ENCODE results near the gene ATP2B2.

ATP2B2 gene

GRCh38 chr3:10493202-10493589, 12.2 kb downstream of the ATP2B2 start:
- DNase-seq (ENCODE audit: low read depth) = no peak

- DNase-seq (ENCODE audit: low read depth) = no peak
Measured at GRCh38 chr3:10492364-10493201, 12.8 kb downstream of the ATP2B2 start.

- no peak for DNase-seq (ENCODE audit: low read depth)
Measured at GRCh38 chr3:10489746-10490483, 15.5 kb downstream of the ATP2B2 start.

DNA sequence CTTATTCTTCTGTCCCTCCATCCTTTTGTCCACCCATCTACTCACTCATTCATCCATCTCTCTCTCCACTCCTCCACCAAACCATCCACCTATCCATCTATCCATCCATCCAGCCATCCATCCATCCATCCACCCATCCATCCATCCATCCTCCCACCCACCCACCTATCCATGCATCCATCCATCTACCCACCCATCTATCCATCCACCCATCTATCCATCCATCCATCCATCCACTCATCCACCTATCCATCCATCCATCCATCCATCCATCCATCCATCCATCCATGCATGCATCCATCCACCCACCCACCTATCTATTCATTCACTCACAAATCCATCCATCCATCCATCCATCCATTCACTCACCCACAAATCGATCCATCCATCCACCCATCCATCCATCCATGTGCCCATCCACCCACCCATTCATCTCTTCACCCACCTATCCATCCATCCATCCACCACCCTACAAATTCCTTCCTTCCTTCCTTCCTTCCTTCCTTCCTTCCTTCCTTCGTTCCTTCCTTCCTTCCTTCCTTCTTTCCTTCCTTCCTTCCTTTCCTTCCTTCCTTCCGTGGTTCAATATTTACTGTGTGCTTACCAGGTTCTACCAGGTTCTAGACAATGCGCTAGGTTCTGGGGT, 17.3 kb downstream of the ATP2B2 start:
- no peak for DNase-seq (ENCODE audit: low read depth)

DNA sequence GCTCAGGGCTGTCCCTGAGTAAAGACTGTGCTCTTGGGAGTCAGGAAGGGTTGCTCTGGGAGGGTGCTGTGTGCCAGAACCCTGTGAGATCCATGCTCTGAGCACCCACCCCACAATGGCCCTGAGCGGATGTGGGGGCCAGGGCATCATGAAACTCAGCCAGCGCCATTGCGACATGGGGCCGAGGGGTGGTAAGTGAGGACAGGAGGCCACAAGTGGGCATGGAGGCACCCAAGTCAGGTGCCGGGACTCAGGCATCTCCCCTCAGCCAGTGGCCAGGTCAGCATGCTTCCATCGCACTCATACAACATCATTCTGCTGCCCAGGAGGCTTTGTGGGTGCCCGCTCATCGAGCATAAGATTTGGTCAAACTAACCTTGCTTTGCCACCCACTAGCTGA, 19.6 kb downstream of the ATP2B2 start:
- DNase-seq (ENCODE audit: low read depth) = no peak

GRCh38 chr3:10485380-10485779, 20.0 kb downstream of the ATP2B2 start:
- no peak for DNase-seq (ENCODE audit: low read depth)

DNA sequence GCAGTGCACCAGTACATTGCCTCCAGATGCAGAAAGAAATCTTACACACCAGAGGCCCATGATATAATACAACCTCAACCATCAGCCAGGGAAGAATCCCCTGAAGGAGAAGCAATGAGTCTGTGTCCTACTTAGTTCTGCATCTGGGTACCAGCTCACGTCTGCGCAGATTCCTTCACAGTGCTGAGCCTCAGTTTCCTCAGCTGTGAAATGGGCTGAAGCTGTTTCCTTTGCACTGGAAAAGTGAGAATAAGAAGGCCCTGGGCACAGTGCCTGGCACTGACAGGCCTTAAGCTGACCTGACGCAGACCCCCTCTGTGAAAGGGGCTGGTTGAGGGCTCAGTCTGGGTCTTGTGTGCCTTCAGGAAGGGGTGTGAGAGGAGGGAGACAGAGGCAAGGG, 20.7 kb downstream of the ATP2B2 start:
- DNase-seq (ENCODE audit: low read depth) = no peak

DNA sequence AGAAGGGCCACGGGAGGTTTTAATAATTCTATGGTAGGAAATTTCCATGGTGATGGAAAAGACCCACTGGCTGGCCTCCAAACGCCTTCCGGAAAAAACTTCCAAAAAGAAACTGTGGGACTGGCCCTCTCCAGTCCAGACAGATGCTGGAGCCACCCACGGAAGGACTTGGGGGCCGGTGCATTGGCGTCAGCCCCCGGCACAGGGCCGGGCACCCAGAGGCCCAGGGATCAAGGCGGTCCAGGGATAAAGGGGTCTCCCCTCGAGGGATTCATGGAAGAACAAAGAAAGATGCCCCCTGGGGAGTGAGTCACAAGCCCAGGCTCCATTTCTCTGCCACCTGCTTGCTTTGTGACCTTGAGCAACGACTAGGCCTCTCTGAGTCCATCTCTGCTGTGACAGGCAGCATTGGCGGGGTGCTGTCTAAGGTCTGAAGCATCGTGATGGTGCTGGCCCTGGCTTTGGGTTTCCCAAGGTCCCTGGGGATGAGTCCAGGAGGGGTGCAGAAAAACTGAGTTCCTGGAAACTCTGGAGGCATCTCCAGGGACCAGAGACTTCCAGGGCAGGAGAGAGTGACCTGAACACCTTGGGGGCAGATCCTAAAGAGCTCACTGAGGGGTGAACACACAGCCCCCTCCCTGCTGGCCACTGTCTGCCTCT, 21.6 kb downstream of the ATP2B2 start:
- no peak for DNase-seq (ENCODE audit: low read depth)

GRCh38 chr3:10483364-10483675, 22.1 kb downstream of the ATP2B2 start:
- DNase-seq (ENCODE audit: low read depth) = no peak

- DNase-seq (ENCODE audit: low read depth) = no peak
Measured at GRCh38 chr3:10482631-10483363, 22.6 kb downstream of the ATP2B2 start.

- no peak for DNase-seq (ENCODE audit: low read depth)
Measured at GRCh38 chr3:10480871-10481378, 24.5 kb downstream of the ATP2B2 start.

DNA sequence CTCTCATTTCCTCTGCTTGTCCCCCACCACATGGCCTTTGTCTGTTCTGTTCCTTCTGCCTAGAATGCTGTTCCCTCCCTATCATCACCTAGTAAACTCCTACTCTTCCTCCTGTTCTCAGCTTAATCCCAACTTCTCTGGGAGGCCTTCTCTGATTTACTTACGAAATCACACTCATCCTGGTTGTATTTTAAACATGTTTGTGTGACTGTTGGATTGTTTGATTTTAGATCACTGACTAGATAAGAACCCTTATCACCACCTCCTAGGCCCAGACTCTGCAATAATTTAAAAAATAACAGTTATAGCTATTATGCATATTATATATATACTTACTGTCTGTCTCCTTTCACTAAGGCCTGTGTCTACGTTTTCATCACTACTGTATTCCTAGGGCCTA, 26.1 kb downstream of the ATP2B2 start:
- DNase-seq (ENCODE audit: low read depth) = no peak

DNA sequence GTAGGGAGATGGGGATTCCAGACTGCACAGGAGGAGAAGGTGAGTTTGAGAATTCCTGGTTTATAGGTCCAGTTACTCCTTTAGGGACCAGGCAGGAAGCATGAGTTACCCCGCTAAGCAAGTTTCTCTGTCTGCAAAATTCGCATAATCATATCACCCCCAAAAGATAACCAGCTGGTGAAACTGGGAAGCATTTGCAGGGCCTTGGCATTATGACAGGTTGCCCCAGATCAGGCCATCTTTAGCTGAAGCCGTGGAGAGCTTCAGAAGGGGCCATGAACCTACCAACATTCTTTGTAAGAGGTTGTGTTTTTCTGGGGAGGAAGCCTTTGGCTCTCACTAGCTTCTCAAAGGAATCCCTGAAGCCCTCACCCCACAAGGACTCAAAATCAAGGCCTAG, 29.4 kb downstream of the ATP2B2 start:
- DNase-seq (ENCODE audit: low read depth) = no peak

DNA sequence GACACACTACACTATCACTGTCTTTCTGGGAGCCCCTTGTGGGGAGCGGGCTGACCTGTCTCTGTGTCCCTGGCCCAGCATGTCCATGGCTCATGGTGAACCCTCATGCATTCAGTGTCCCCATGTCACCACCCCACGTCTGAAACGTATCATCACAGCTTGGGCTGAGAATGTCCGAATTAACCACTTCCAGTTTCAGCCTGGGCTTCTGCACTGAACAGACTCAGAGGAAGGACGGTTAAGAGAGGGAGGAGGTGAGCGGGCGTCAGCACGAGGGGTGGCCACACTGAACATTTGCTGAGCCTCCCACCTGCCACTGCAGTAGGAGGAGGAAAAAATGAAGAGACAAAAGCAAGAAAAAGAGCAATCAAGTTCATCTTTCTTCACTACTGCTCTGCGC, 30.5 kb downstream of the ATP2B2 start:
- DNase-seq (ENCODE audit: low read depth) = no peak

DNA sequence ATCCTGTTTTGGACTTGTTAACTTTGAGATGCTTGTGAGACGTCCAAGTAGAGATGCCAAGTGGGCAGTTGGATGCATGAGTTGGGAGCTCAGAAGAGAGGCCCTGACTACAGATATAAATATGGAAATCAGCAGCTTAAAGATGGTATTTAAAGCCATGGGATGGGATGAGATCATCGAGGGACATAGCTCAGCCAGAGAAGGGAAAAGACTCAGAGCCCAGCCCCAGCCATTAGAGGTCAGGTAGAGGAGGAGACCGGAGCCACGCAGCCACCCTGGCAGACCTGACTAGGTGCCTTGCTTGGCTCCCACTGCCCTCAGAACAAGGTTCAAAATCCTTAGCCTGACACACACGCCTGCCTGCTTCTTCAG, 31.1 kb downstream of the ATP2B2 start:
- no peak for DNase-seq (ENCODE audit: low read depth)

GRCh38 chr3:10473581-10474274, 31.7 kb downstream of the ATP2B2 start:
- no peak for DNase-seq (ENCODE audit: low read depth)

DNA sequence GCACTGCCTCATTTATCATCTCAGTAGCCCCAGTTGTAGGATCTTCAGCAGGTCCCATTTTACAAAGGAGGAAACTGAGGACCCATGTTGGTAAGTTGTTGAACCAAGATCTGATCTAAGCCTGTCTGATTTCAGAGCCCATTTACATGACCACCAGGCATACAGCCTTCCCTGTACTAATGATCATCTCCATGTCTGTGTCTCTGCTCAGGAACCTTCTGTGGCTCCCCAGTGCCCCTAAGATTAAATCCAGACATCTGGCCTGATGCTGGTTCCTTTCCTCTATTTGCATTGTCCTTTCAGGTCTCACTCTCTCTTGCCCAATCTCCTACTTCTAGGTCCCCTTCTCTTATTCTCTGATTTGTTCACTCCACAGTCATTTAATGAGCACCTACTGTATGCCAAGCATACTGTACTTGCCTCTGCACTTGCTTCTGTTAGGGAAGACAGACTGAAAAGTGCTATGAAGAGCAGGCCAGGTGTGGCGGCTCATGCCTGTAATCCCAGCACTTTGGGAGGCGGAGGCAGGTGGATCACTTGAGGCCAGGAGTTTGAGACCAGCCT, 32.4 kb downstream of the ATP2B2 start:
- DNase-seq (ENCODE audit: low read depth) = no peak

GRCh38 chr3:10471054-10471688, 34.2 kb downstream of the ATP2B2 start:
- no peak for DNase-seq (ENCODE audit: low read depth)

DNA sequence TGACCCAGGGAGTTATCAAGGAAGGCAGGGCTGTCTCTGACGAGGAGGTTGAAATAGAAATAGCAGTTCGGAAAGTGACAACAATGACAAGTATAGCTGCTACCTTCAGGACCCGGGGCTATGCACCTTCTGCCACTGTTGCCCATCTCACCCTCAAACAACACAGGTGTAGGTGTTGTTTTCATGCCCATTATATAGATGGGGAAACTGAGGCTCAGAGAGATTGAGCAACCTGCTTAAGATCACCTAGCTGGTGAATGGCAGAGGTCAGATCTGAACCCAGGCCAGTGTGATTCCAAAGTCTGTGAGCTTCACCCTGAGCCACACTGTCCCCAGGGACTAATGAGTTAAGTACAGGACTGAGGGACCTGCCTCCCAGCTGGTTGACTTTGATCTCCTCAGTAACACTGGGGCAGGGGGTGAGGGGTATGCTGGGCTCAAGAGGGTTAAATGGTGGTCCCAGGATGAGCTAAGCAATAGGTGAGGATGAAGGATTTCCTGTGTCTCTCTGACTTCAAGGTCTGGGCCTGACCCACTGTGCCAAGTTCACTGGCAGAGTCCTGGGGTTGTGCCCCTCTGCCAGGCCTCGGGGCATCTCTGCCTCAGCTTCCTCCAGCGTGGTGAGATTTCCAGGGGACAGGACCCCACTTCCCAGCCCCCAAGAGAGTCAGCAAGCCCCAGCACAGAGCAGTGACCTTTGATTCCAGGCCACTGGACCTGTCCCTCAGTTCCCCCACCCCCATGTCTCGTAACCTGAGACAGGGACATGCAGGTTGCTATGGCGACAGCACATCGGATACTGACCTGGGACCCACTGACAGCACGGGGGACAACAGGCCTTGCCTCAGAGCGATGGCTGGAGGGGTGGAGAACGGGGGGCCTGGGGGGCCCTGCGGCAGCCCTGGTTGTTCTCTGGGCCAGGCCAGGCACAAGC, 35.0 kb downstream of the ATP2B2 start:
- no peak for DNase-seq (ENCODE audit: low read depth)
